Body of pancreas (tissue), 4 donors: ENCODE results near the gene GBP4. TPM values are rescaled to one million over a fixed set of nuclear protein-coding genes. Genes with fewer than 3 reads are reported as not detected.

Experiments used
- ATAC-seq: fragments of 150-250 bp; one replicate; pipeline ENCODE4 v1.9.1; 2016
- DNase-seq, 4 donors: peaks; one replicate each; pipeline ENCODE4 v3.0.0-alpha.2; 2019
- H3K27ac ChIP-seq, 4 donors: fragments of 200-600 bp; sonication (generic); 1 replicate in 3 of 4; 2 replicates in 1 of 4; pipeline versions ENCODE4 v1.5.1 to v1.6.1; 2016 to 2019; ENCODE audit warnings: mild to moderate bottlenecking in 1 of 4, mixed read lengths in 1 of 4, moderate library complexity in 1 of 4
- H3K27me3 ChIP-seq, 2 donors: fragments of 200-600 bp; sonication (generic); one replicate each; pipeline ENCODE4 v1.6.0; 2016; ENCODE audit warnings: mild to moderate bottlenecking in 1 of 2
- H3K36me3 ChIP-seq, 2 donors: fragments of 200-600 bp; sonication (generic); replicated peaks in 1 of 2; 2 replicates each; pipeline ENCODE4 v1.5.1; 2016; ENCODE audit warnings: low read depth in 2 of 2; ENCODE audit not compliant: insufficient read depth in 1 of 2
- H3K4me1 ChIP-seq: fragments of 200-600 bp; sonication (generic); one replicate; pipeline ENCODE4 v1.6.0; 2016
- H3K4me3 ChIP-seq, 2 donors: fragments of 200-600 bp; sonication (generic); 1 replicate in 1 of 2; 2 replicates in 1 of 2; pipeline ENCODE4 v1.5.1; 2016 to 2019
- H3K9me3 ChIP-seq, 3 donors: fragments of 200-600 bp; sonication (generic); 1 replicate in 2 of 3; 2 replicates in 1 of 3; pipeline ENCODE4 v1.5.1; 2016
- POLR2A ChIP-seq, 3 donors: fragments of 450-650 bp; IDR thresholded peaks; one replicate each; pipeline ENCODE4 v1.6.1; 2016; ENCODE audit warnings: antibody characterized with exemption in 3 of 3, mild to moderate bottlenecking in 2 of 3
- WGBS, 2 donors: methylation state at CpG; one replicate each; pipeline ENCODE4 v1.1.5; 2017; 5-methylcytosine and 5-hydroxymethylcytosine counted together
- intact Hi-C: fragments of 100-400 bp; cut with DNase I; formaldehyde crosslinking; loops from one replicate; pipeline ENCODE4 v1.15.1; 2023
- total RNA-seq, 2 donors: library from RNA; depleted of rRNA; stranded (reverse); fragments of >200 nt; gene quantifications; one replicate each; pipeline ENCODE4 v1.1.0, GENCODE V29; 2016
- TF ChIP-seq, protein P1 (sequence below), 7 experiments: fragments of 450-650 bp in 4 of 7; fragments of 200-600 bp in 3 of 7; sonication (generic) in 3 of 7; IDR thresholded peaks; one replicate each; pipeline ENCODE4 v1.5.1; 2016 to 2019; ENCODE audit warnings: antibody characterized with exemption in 7 of 7

GBP4 gene
- total RNA-seq, 2 donors from 2014 or later = 0.66 to 2.6 TPM

- no peak for TF ChIP-seq POLR2A (IDR thresholded peaks at IDR 0.05)
- TF ChIP-seq, protein P1, sequence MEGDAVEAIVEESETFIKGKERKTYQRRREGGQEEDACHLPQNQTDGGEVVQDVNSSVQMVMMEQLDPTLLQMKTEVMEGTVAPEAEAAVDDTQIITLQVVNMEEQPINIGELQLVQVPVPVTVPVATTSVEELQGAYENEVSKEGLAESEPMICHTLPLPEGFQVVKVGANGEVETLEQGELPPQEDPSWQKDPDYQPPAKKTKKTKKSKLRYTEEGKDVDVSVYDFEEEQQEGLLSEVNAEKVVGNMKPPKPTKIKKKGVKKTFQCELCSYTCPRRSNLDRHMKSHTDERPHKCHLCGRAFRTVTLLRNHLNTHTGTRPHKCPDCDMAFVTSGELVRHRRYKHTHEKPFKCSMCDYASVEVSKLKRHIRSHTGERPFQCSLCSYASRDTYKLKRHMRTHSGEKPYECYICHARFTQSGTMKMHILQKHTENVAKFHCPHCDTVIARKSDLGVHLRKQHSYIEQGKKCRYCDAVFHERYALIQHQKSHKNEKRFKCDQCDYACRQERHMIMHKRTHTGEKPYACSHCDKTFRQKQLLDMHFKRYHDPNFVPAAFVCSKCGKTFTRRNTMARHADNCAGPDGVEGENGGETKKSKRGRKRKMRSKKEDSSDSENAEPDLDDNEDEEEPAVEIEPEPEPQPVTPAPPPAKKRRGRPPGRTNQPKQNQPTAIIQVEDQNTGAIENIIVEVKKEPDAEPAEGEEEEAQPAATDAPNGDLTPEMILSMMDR (IDR thresholded peaks at IDR 0.05) = no peak
- no peaks in the 10 kb centered on the region for H3K36me3 ChIP-seq
- H3K4me3 ChIP-seq = no peak overlapping the region
- H3K9me3 ChIP-seq = no peaks in the 10 kb centered on the region
- DNase-seq (no peak), ATAC-seq (no peak)
- intact Hi-C loops = no loop called here
- 69% methylated on average over 4 of the region's 4 CpGs for WGBS, 2 donors
- H3K27ac ChIP-seq = no peak overlapping the region
- no peaks in the 10 kb centered on the region for H3K27me3 ChIP-seq
- H3K4me1 ChIP-seq = no peaks in the 10 kb centered on the region
Observed at GRCh38 chr1:89142160-89142559, 56.6 kb downstream of the GBP4 start.

DNA sequence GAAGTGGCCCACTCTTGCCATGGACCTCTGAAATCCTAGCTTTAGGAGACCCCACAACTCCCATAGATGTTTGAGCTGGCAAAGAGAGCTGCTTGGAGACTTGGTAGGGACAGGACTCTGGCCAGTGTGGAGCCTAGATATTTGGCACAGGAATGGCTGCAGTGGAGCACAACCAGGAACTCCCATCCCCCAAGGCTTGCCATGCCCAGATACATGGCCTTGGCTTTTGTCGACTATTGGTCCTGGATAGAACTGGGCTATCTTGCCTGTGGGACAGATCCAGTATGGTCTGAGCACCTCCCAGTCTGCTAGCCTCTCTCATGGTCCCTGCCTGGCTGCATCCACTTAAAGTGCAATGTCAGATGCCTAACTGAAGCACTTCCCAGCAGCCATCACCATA lies 65.0 kb downstream of the GBP4 start:
- no peaks in the 10 kb centered on the region for H3K36me3 ChIP-seq
- TF ChIP-seq, protein P1 (IDR thresholded peaks at IDR 0.05) = no peak
- no peak for TF ChIP-seq POLR2A (IDR thresholded peaks at IDR 0.05)
- no peak overlapping the region for H3K4me3 ChIP-seq
- no peaks in the 10 kb centered on the region for H3K9me3 ChIP-seq
- 43 to 50% methylated on average over 1 of the region's 1 CpG for WGBS, 2 donors
- peaks cover 9% of the 10 kb centered on the region for H3K4me1 ChIP-seq
- intact Hi-C loops = no loop called here
- H3K27me3 ChIP-seq = peaks cover 0 to 5% of the 10 kb centered on the region in 2 donors
- no peak overlapping the region for H3K27ac ChIP-seq
- ATAC-seq (no peak), DNase-seq (no peak)

Other genes with a start within 250 kb of the GBP4 start
- gene KYAT3, start 206.3 kb downstream of the GBP4 start, total RNA-seq = 10 to 100 TPM; 16.8 to 21.0 TPM
- gene RBMXL1, start 206.3 kb downstream of the GBP4 start, total RNA-seq = 10 to 100 TPM; 11.2 to 13.5 TPM
- gene GBP3, start 176.1 kb downstream of the GBP4 start, total RNA-seq = 1 to 10 TPM; 8.0 to 8.2 TPM
- 1 to 10 TPM; 3.3 to 6.7 TPM for gene GBP1, start 133.7 kb downstream of the GBP4 start, total RNA-seq
- gene GBP2, start 72.8 kb downstream of the GBP4 start, total RNA-seq = 10 to 100 TPM; 10.1 to 11.2 TPM
- not detected for gene GBP7, start 22.9 kb downstream of the GBP4 start, total RNA-seq
- 1 to 10 TPM; 1.6 TPM for gene GBP5, start 73.9 kb upstream of the GBP4 start, total RNA-seq
- not detected for gene GBP6, start 165.1 kb upstream of the GBP4 start, total RNA-seq